Measurements from ENCODE around the gene PARVB.

PARVB gene

GRCh38 chr22:44070029-44070428 is 45.9 kb downstream of the PARVB start:
- Histone ChIP-seq H3K4me1 (ENCODE audit: control insufficient read depth in 2 of 2, insufficient read depth in 2 of 2, low read length in 2 of 2) (no peaks in the 10 kb centered on the region), H3K9me3 (ENCODE audit: control insufficient read depth in 2 of 2, low read length in 2 of 2) (no peaks in the 10 kb centered on the region), H3K27me3 (ENCODE audit: control insufficient read depth in 2 of 2, insufficient read depth in 2 of 2, low read length in 2 of 2) (no peaks in the 10 kb centered on the region), H3K36me3 (ENCODE audit: control insufficient read depth in 2 of 2, insufficient read depth in 2 of 2, low read length in 2 of 2) (no peaks in the 10 kb centered on the region), H3K9ac (ENCODE audit: low read depth in 1 of 2, low read length in 2 of 2) (no peak overlapping the region), H3K27ac (ENCODE audit: low read depth in 2 of 2, low read length in 2 of 2) (no peak overlapping the region), H3K4me3 (ENCODE audit: low read length in 2 of 2) (no peak overlapping the region)

GRCh38 chr22:44071781-44072326 is 47.8 kb downstream of the PARVB start:
- no peaks in the 10 kb centered on the region for H3K4me1 ChIP-seq (ENCODE audit: control insufficient read depth in 2 of 2, insufficient read depth in 2 of 2, low read length in 2 of 2)
- no peaks in the 10 kb centered on the region for H3K36me3 ChIP-seq (ENCODE audit: control insufficient read depth in 2 of 2, insufficient read depth in 2 of 2, low read length in 2 of 2)
- no peak overlapping the region for H3K4me3 ChIP-seq (ENCODE audit: low read length in 2 of 2)
- no peaks in the 10 kb centered on the region for H3K27me3 ChIP-seq (ENCODE audit: control insufficient read depth in 2 of 2, insufficient read depth in 2 of 2, low read length in 2 of 2)
- H3K9ac ChIP-seq (ENCODE audit: low read depth in 1 of 2, low read length in 2 of 2), result no peak overlapping the region
- H3K27ac ChIP-seq (ENCODE audit: low read depth in 2 of 2, low read length in 2 of 2), result no peak overlapping the region
- no peaks in the 10 kb centered on the region for H3K9me3 ChIP-seq (ENCODE audit: control insufficient read depth in 2 of 2, low read length in 2 of 2)

GRCh38 chr22:44074337-44074984 is 50.4 kb downstream of the PARVB start:
- Histone ChIP-seq H3K27me3 (ENCODE audit: control insufficient read depth in 2 of 2, insufficient read depth in 2 of 2, low read length in 2 of 2) (no peaks in the 10 kb centered on the region), H3K9ac (ENCODE audit: low read depth in 1 of 2, low read length in 2 of 2) (no peak overlapping the region), H3K27ac (ENCODE audit: low read depth in 2 of 2, low read length in 2 of 2) (no peak overlapping the region), H3K9me3 (ENCODE audit: control insufficient read depth in 2 of 2, low read length in 2 of 2) (no peaks in the 10 kb centered on the region), H3K36me3 (ENCODE audit: control insufficient read depth in 2 of 2, insufficient read depth in 2 of 2, low read length in 2 of 2) (no peaks in the 10 kb centered on the region), H3K4me3 (ENCODE audit: low read length in 2 of 2) (no peak overlapping the region), H3K4me1 (ENCODE audit: control insufficient read depth in 2 of 2, insufficient read depth in 2 of 2, low read length in 2 of 2) (no peaks in the 10 kb centered on the region)

GRCh38 chr22:44075022-44075421 is 50.9 kb downstream of the PARVB start:
- H3K27me3 ChIP-seq (ENCODE audit: control insufficient read depth in 2 of 2, insufficient read depth in 2 of 2, low read length in 2 of 2), result no peaks in the 10 kb centered on the region
- H3K9me3 ChIP-seq (ENCODE audit: control insufficient read depth in 2 of 2, low read length in 2 of 2), result no peaks in the 10 kb centered on the region
- no peak overlapping the region for H3K4me3 ChIP-seq (ENCODE audit: low read length in 2 of 2)
- H3K4me1 ChIP-seq (ENCODE audit: control insufficient read depth in 2 of 2, insufficient read depth in 2 of 2, low read length in 2 of 2), result no peaks in the 10 kb centered on the region
- H3K27ac ChIP-seq (ENCODE audit: low read depth in 2 of 2, low read length in 2 of 2), result no peak overlapping the region
- H3K9ac ChIP-seq (ENCODE audit: low read depth in 1 of 2, low read length in 2 of 2), result no peak overlapping the region
- no peaks in the 10 kb centered on the region for H3K36me3 ChIP-seq (ENCODE audit: control insufficient read depth in 2 of 2, insufficient read depth in 2 of 2, low read length in 2 of 2)

- Histone ChIP-seq H3K27me3 (ENCODE audit: control insufficient read depth in 2 of 2, insufficient read depth in 2 of 2, low read length in 2 of 2) (no peaks in the 10 kb centered on the region), H3K27ac (ENCODE audit: low read depth in 2 of 2, low read length in 2 of 2) (no peak overlapping the region), H3K4me3 (ENCODE audit: low read length in 2 of 2) (no peak overlapping the region), H3K9me3 (ENCODE audit: control insufficient read depth in 2 of 2, low read length in 2 of 2) (no peaks in the 10 kb centered on the region), H3K4me1 (ENCODE audit: control insufficient read depth in 2 of 2, insufficient read depth in 2 of 2, low read length in 2 of 2) (no peaks in the 10 kb centered on the region), H3K9ac (ENCODE audit: low read depth in 1 of 2, low read length in 2 of 2) (no peak overlapping the region), H3K36me3 (ENCODE audit: control insufficient read depth in 2 of 2, insufficient read depth in 2 of 2, low read length in 2 of 2) (no peaks in the 10 kb centered on the region)
Measured at GRCh38 chr22:44075670-44076069, 51.6 kb downstream of the PARVB start.

GRCh38 chr22:44076825-44077224 is 52.7 kb downstream of the PARVB start:
- H3K9ac ChIP-seq (ENCODE audit: low read depth in 1 of 2, low read length in 2 of 2), result no peak overlapping the region
- peaks cover 0 to 2% of the 10 kb centered on the region in 2 donors for H3K4me1 ChIP-seq (ENCODE audit: control insufficient read depth in 2 of 2, insufficient read depth in 2 of 2, low read length in 2 of 2)
- no peaks in the 10 kb centered on the region for H3K36me3 ChIP-seq (ENCODE audit: control insufficient read depth in 2 of 2, insufficient read depth in 2 of 2, low read length in 2 of 2)
- H3K9me3 ChIP-seq (ENCODE audit: control insufficient read depth in 2 of 2, low read length in 2 of 2), result no peaks in the 10 kb centered on the region
- H3K27me3 ChIP-seq (ENCODE audit: control insufficient read depth in 2 of 2, insufficient read depth in 2 of 2, low read length in 2 of 2), result no peaks in the 10 kb centered on the region
- no peak overlapping the region for H3K4me3 ChIP-seq (ENCODE audit: low read length in 2 of 2)
- no peak overlapping the region for H3K27ac ChIP-seq (ENCODE audit: low read depth in 2 of 2, low read length in 2 of 2)

GRCh38 chr22:44080936-44081861 is 57.1 kb downstream of the PARVB start:
- Histone ChIP-seq H3K27ac (ENCODE audit: low read depth in 2 of 2, low read length in 2 of 2) (no peak overlapping the region), H3K9ac (ENCODE audit: low read depth in 1 of 2, low read length in 2 of 2) (no peak overlapping the region), H3K4me3 (ENCODE audit: low read length in 2 of 2) (no peak overlapping the region), H3K27me3 (ENCODE audit: control insufficient read depth in 2 of 2, insufficient read depth in 2 of 2, low read length in 2 of 2) (no peaks in the 10 kb centered on the region), H3K9me3 (ENCODE audit: control insufficient read depth in 2 of 2, low read length in 2 of 2) (no peaks in the 10 kb centered on the region), H3K4me1 (ENCODE audit: control insufficient read depth in 2 of 2, insufficient read depth in 2 of 2, low read length in 2 of 2) (peaks cover 2% of the 10 kb centered on the region in 2 donors), H3K36me3 (ENCODE audit: control insufficient read depth in 2 of 2, insufficient read depth in 2 of 2, low read length in 2 of 2) (no peaks in the 10 kb centered on the region)

GRCh38 chr22:44082801-44083200 is 58.7 kb downstream of the PARVB start:
- Histone ChIP-seq H3K9me3 (ENCODE audit: control insufficient read depth in 2 of 2, low read length in 2 of 2) (no peaks in the 10 kb centered on the region), H3K36me3 (ENCODE audit: control insufficient read depth in 2 of 2, insufficient read depth in 2 of 2, low read length in 2 of 2) (no peaks in the 10 kb centered on the region), H3K4me1 (ENCODE audit: control insufficient read depth in 2 of 2, insufficient read depth in 2 of 2, low read length in 2 of 2) (peaks cover 2% of the 10 kb centered on the region in 2 donors), H3K27me3 (ENCODE audit: control insufficient read depth in 2 of 2, insufficient read depth in 2 of 2, low read length in 2 of 2) (no peaks in the 10 kb centered on the region), H3K27ac (ENCODE audit: low read depth in 2 of 2, low read length in 2 of 2) (no peak overlapping the region), H3K9ac (ENCODE audit: low read depth in 1 of 2, low read length in 2 of 2) (no peak overlapping the region), H3K4me3 (ENCODE audit: low read length in 2 of 2) (no peak overlapping the region)

- H3K27me3 ChIP-seq (ENCODE audit: control insufficient read depth in 2 of 2, insufficient read depth in 2 of 2, low read length in 2 of 2), result no peaks in the 10 kb centered on the region
- peaks cover 2% of the 10 kb centered on the region in 2 donors for H3K4me1 ChIP-seq (ENCODE audit: control insufficient read depth in 2 of 2, insufficient read depth in 2 of 2, low read length in 2 of 2)
- no peak overlapping the region for H3K27ac ChIP-seq (ENCODE audit: low read depth in 2 of 2, low read length in 2 of 2)
- no peaks in the 10 kb centered on the region for H3K36me3 ChIP-seq (ENCODE audit: control insufficient read depth in 2 of 2, insufficient read depth in 2 of 2, low read length in 2 of 2)
- H3K9me3 ChIP-seq (ENCODE audit: control insufficient read depth in 2 of 2, low read length in 2 of 2), result no peaks in the 10 kb centered on the region
- H3K9ac ChIP-seq (ENCODE audit: low read depth in 1 of 2, low read length in 2 of 2), result no peak overlapping the region
- no peak overlapping the region for H3K4me3 ChIP-seq (ENCODE audit: low read length in 2 of 2)
Measured at GRCh38 chr22:44084044-44084772, 60.1 kb downstream of the PARVB start.

Data from mucosa of rectum (tissue), 2 donors.